ENCODE data around the gene TGFBR2.

Gene TGFBR2

DNA sequence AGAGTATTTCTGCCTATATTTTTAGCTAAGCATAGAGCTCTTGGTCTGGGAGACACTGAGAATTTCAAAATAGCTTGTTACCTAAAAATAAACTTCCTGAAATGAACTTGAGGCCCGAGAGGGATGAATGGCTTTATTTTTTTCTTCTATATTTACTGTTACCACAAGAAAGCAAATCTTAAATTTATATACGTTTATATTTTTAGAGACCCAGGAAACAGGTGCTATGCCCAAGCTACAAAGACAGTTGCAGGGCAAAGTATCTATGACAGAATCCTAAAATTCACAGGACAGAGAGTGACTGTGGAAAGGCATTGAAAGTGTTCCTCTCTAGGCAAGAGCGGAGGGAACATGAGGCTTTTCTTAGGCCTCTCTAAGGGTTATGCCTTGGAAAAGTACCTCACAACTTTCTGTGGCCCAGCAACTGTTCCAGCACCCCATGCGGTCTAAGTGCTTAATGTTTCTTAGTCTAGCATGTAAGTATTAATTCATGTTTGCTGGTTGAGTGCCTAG, 36.5 kb downstream of the TGFBR2 start:
- H3K27me3 ChIP-seq (replicated peaks; ENCODE audit: control insufficient read depth, insufficient read depth, low read length): no peaks in the 10 kb centered on the region
- no peak for DNase-seq (ENCODE audit: extremely low read depth, insufficient read length)
- H3K36me3 ChIP-seq (ENCODE audit: control insufficient read depth, insufficient read depth, low read length): no peaks in the 10 kb centered on the region
- TF ChIP-seq, protein P1, sequence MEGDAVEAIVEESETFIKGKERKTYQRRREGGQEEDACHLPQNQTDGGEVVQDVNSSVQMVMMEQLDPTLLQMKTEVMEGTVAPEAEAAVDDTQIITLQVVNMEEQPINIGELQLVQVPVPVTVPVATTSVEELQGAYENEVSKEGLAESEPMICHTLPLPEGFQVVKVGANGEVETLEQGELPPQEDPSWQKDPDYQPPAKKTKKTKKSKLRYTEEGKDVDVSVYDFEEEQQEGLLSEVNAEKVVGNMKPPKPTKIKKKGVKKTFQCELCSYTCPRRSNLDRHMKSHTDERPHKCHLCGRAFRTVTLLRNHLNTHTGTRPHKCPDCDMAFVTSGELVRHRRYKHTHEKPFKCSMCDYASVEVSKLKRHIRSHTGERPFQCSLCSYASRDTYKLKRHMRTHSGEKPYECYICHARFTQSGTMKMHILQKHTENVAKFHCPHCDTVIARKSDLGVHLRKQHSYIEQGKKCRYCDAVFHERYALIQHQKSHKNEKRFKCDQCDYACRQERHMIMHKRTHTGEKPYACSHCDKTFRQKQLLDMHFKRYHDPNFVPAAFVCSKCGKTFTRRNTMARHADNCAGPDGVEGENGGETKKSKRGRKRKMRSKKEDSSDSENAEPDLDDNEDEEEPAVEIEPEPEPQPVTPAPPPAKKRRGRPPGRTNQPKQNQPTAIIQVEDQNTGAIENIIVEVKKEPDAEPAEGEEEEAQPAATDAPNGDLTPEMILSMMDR (IDR thresholded peaks at IDR 0.05; ENCODE audit: insufficient read depth, low read length, poor library complexity, severe bottlenecking): no peak
- H3K4me3 ChIP-seq (replicated peaks; ENCODE audit: low read depth, low read length): no peak overlapping the region

DNA sequence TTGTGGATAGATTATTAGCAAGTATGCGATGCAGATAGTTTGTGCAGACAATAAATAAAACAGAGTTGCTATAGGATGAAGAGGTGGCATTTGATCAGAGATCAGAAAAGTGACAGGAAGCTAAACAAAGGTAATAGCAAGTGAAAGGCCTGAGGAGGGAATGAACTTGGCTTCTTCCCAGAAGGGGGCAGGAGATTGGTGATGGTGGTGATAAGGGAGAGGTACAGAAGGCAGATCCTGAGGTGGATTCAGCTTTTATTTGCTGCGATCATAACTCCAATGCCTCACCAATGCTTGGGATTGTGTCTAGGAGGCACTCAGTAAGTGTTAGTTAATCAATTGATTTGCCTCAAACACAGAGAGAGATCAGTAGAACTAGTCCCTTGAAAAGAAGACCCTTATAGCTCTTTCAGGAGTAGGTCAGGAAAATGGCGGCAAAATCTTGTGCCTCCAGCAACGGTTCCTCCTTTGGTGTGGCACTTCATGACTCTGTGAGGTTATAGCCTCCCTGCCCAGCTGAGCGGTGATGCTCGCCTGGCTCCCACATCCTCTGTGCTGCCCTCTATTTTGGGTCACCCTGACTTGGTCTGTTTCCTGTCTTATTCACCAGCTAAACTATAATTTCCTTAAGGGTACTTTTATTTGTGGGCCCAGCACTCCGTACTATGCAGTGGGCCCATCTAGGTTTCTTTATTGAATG, 37.5 kb downstream of the TGFBR2 start:
- no peaks in the 10 kb centered on the region for H3K36me3 ChIP-seq (ENCODE audit: control insufficient read depth, insufficient read depth, low read length)
- TF ChIP-seq, protein P1 (IDR thresholded peaks at IDR 0.05; ENCODE audit: insufficient read depth, low read length, poor library complexity, severe bottlenecking): no peak
- H3K4me3 ChIP-seq (replicated peaks; ENCODE audit: low read depth, low read length): no peak overlapping the region
- no peak for DNase-seq (ENCODE audit: extremely low read depth, insufficient read length)
- H3K27me3 ChIP-seq (replicated peaks; ENCODE audit: control insufficient read depth, insufficient read depth, low read length): no peaks in the 10 kb centered on the region

DNA sequence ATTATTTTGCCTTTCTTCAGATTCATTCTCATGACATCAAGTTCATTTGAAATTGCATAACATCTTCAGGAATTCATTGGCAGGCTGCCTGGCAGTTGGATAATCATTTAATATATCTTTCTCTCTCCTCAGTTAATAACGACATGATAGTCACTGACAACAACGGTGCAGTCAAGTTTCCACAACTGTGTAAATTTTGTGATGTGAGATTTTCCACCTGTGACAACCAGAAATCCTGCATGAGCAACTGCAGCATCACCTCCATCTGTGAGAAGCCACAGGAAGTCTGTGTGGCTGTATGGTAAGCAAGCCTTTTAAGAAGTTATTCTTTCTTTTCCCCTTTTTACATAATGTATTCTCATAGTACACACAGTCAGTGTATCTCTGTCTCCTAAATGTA, 38.2 kb downstream of the TGFBR2 start:
- no peak overlapping the region for H3K4me3 ChIP-seq (replicated peaks; ENCODE audit: low read depth, low read length)
- no peaks in the 10 kb centered on the region for H3K27me3 ChIP-seq (replicated peaks; ENCODE audit: control insufficient read depth, insufficient read depth, low read length)
- TF ChIP-seq, protein P1 (IDR thresholded peaks at IDR 0.05; ENCODE audit: insufficient read depth, low read length, poor library complexity, severe bottlenecking): no peak
- no peaks in the 10 kb centered on the region for H3K36me3 ChIP-seq (ENCODE audit: control insufficient read depth, insufficient read depth, low read length)
- DNase-seq (ENCODE audit: extremely low read depth, insufficient read length): peak; percentile 43

GRCh38 chr3:30645077-30645476, 38.7 kb downstream of the TGFBR2 start:
- DNase-seq (ENCODE audit: extremely low read depth, insufficient read length): no peak
- H3K4me3 ChIP-seq (replicated peaks; ENCODE audit: low read depth, low read length): no peak overlapping the region

DNA sequence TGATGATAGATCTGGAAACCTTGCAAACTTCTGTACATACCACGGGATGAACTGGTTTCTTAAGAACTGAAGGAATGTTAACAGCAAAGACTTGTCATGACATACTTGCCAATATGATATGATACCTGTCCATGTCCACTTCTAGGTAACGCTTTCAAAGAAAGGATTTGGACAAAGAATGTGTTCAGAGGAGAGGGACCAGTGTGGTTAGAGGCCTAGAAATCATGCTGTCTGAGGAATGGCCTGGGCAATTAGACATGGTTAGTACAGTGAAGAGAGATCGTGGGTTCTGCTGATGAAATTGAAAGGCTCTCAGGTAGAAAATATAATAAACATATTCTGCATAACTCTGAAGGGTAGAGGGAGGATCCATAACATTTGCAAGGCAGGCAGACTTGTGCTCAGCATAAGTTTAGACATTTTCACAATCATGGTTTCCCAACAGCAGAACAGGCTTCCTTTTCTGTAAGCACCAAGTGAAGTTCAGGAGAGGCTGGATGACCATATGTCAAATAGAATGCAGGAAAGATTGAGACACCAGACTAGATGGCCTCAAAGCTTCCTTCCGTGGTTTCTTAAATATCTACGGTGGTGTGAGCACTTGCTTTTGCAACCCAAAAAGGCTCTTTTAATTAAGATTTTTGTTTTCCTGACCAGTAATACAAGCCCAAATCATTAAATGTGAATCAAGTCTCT, 39.9 kb downstream of the TGFBR2 start:
- Histone ChIP-seq H3K4me3 (replicated peaks; ENCODE audit: low read depth, low read length) (no peak overlapping the region), H3K36me3 (ENCODE audit: control insufficient read depth, insufficient read depth, low read length) (no peaks in the 10 kb centered on the region), H3K27me3 (replicated peaks; ENCODE audit: control insufficient read depth, insufficient read depth, low read length) (no peaks in the 10 kb centered on the region)
- DNase-seq (ENCODE audit: extremely low read depth, insufficient read length): no peak
- TF ChIP-seq, protein P1 (IDR thresholded peaks at IDR 0.05; ENCODE audit: insufficient read depth, low read length, poor library complexity, severe bottlenecking): no peak

More at GRCh38 chr3:30645077-30645476, 38.7 kb downstream of the TGFBR2 start:
- TF ChIP-seq, protein P1 (IDR thresholded peaks at IDR 0.05; ENCODE audit: insufficient read depth, low read length, poor library complexity, severe bottlenecking): no peak
- H3K36me3 ChIP-seq (ENCODE audit: control insufficient read depth, insufficient read depth, low read length): no peaks in the 10 kb centered on the region
- H3K27me3 ChIP-seq (replicated peaks; ENCODE audit: control insufficient read depth, insufficient read depth, low read length): no peaks in the 10 kb centered on the region
